ENCODE measurements around the gene CEP89.
"Not testable (repeated sequence)": the region's sequence is repeated elsewhere in the genome, so short reads cannot be mapped to it uniquely, and the experiment has no call there.

CEP89 gene

GRCh38 chr19:32945260-32945659, 26.5 kb downstream of the CEP89 start:
- DNase-seq (ENCODE audit: low spot score), result no peak

DNA sequence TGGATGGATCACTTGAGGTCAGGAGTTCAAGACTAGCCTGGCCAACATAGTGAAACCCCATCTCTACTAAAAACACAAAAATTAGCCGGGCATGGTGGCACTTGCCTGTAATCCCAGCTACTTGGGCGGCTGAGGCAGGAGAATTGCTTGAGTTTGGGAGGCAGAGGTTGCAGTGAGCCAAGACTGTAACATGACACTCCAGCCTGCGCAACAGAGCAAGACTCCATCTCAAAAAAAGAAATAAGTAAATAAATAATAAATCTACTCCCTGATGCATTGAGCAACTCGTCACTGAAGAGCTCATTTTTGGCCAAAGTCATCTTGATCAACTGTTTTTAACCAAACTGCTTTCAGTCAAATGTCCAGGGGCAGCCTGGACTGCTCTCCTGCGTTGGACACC, 30.5 kb downstream of the CEP89 start:
- DNase-seq (ENCODE audit: low spot score), result not testable (repeated sequence)

DNA sequence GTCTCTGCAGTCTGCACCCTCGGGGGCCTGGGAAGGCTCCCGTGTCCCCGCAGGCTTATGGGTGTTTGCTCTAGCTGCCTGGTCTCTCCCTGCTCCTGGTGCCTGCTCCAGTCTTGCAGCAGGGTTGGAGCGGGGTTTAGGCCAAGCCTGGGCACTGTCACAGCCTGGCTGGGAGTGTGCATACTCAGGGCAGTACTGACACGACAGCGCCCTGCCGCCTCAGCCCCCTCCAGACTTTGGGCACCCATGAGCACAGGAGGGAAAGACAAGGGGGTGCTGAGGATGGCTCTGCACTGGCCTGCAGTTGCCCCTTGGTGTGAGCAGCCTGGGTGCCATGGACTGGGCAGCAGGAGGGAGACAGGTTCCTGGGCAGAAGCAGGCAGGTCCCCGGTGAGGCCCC, 35.7 kb downstream of the CEP89 start:
- no peak for DNase-seq (ENCODE audit: low spot score)

GRCh38 chr19:32935629-32936028, 36.1 kb downstream of the CEP89 start:
- no peak for DNase-seq (ENCODE audit: low spot score)

- DNase-seq (ENCODE audit: low spot score), result no peak
Measured at GRCh38 chr19:32933571-32933970, 38.2 kb downstream of the CEP89 start.

- DNase-seq (ENCODE audit: low spot score), result no peak
Measured at GRCh38 chr19:32930567-32930966, 41.2 kb downstream of the CEP89 start.

DNA sequence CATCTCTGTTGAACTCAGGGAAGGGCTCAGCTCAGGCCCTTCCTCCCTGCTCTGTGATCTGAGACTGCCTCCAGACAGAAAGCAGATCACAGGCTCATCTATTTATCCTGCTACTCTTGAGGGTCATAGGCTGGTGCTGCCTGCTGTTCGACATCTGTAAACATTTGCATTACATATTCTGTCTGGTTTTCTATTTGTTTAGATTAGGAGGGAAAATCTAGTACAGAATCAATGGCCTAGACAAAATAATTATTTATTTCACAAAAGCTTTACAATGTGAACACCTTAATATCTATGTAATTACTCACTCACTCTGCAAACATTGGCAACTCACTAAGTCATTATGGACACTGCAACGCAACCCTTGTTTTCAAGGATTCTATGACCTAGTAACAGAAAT, 43.0 kb downstream of the CEP89 start:
- no peak for DNase-seq (ENCODE audit: low spot score)

DNA sequence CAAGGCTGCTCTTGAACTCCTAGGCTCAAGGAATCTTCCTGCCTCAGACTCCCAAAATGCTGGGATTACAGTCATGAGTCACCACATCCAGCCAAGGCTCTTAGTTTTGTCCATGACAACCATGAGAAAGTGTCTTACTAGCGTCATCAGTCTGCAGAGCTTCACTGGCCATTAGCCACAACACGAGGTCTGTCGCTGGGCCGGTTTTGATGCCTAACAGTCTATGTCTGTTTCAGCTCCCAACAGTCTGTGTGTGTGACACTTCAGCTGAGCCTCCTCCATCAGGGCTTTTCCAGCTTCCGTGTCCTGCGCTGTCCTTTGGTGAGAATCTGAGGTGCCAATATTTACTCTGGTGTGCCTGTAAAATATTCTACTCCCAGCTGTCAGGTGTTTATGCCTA, 47.6 kb downstream of the CEP89 start:
- DNase-seq (ENCODE audit: low spot score), result no peak

DNA sequence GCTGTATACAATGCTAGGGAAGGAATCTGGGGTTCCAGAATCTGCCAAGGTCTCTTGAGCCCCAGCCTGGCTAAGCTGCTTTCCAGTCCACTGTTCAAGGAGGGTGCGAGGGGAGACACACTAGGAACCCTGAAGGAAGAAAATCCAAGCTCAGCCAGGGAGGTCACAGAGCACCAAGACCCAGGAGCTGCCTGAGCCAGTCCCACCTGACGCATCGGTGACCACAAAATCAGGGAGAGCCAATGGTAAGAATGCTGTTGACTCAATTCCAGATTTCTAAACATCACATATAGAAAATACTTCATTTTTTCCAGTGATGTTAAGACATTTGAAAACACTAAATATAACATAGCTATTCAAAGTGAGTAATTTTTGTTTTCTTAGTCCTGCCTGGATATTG, 50.1 kb downstream of the CEP89 start:
- no peak for DNase-seq (ENCODE audit: low spot score)

DNA sequence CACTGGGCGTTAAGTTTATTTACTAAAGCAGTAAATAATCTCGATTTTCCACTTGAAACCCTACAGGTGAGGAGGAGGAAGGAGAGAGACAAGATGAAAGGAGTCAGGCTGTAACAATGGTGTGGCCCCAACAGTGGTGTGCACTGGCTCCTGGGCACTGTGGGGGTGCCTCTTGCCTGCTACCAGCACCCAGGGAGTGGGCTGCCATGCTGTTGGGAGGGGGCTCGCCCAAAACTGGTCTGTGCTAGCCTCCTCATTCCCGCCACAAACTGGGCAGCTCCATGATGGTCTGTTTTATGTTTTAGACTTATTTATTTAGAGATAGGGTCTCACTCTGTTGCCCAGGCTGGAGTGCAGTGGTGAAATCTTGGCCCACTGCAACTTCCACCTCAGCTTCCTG, 52.4 kb downstream of the CEP89 start:
- no peak for DNase-seq (ENCODE audit: low spot score)

DNA sequence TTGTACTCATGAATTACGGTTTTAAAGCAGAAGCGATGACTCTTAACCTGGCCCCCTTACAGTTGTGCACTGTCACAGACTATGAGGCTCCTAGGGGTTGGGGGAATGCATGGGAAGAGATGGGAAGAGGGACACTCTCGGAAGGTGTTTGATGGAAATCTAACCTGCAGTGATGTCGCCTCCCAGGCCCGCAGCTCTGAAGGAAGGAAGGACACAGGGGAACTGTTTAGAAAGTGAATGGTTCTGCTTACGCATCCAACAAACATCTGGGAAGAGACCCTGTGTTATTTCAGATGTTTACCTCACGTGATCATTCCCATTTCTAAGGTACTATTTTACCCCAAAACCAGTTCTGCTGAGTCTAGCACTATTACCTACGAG, 54.2 kb downstream of the CEP89 start:
- DNase-seq (ENCODE audit: low spot score), result no peak

DNA sequence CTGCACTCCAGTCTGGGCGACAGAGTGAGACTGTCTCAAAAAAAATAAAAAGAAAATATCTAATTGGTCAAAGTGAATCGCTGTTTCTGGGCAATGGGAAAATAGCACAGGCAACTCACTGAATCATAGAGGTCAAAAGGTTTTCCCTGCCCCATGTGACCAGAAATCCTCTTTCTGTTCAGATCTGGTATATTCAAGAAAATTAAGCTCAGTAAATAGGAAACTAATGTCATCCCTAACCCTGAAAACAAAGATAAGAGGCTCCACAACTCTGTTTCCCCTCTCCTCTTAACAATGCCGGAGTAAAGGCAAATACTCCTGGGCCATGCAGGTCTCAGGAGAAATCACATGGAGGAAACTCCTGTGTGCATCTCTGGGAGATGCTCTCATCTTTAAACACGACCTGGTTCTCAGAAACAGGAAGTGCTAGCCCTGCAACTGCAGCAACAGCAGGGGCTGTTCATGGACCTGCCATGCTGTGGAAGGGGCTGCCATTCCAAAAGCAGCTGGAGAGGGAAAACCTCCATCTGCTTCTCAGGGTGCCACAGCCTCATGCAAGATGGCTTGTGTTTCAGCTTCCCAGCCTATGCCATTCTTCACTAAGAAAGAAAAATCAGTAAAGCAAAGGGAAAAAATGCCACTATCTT, 54.7 kb downstream of the CEP89 start:
- DNase-seq (ENCODE audit: low spot score), result no peak

GRCh38 chr19:32914879-32915660, 56.7 kb downstream of the CEP89 start:
- no peak for DNase-seq (ENCODE audit: low spot score)

- no peak for DNase-seq (ENCODE audit: low spot score)
Measured at GRCh38 chr19:32911467-32911866, 60.3 kb downstream of the CEP89 start.

- no peak for DNase-seq (ENCODE audit: low spot score)
Measured at GRCh38 chr19:32910874-32911273, 60.9 kb downstream of the CEP89 start.

DNA sequence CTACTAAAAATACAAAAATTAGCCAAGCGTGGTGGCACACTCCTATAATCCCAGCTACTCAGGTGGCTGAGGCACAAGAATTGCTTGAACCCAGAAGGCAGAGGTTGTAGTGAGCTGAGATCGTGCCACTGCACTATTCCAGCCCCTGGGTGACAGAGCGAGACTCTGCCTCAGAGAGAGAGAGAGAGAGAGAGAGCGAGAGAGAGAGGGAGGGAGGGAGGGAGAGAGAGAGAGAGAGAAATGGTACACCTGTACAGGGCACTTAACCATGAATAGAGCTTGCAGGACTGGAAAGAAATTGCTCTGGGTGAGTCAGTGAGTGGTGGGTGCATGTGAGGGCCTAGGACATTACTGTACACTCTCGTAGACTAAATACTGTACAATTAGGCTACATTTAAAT, 61.7 kb downstream of the CEP89 start:
- no peak for DNase-seq (ENCODE audit: low spot score)

DNA sequence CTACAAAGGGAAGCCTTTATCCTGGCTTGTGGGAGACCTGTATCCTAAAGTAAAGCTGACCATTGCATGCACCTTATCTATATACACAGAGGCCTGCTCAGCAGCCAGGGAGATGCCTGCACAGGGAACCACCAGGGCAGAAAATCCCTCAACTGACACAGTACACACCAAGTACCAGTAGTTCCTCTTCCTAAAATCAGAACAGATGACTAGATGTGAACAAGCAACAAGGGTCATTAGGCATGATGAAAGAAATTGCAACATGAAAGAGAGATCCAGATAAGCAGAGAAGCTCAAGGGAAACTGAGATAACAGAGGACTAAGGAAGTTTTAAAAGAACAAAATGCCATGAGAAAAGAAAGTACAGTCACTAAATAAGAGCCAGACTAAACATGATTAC, 62.5 kb downstream of the CEP89 start:
- no peak for DNase-seq (ENCODE audit: low spot score)

- DNase-seq (ENCODE audit: low spot score), result no peak
Measured at GRCh38 chr19:32908641-32909190, 63.0 kb downstream of the CEP89 start.

- DNase-seq (ENCODE audit: low spot score), result no peak
Measured at GRCh38 chr19:32902448-32902847, 69.3 kb downstream of the CEP89 start.

DNA sequence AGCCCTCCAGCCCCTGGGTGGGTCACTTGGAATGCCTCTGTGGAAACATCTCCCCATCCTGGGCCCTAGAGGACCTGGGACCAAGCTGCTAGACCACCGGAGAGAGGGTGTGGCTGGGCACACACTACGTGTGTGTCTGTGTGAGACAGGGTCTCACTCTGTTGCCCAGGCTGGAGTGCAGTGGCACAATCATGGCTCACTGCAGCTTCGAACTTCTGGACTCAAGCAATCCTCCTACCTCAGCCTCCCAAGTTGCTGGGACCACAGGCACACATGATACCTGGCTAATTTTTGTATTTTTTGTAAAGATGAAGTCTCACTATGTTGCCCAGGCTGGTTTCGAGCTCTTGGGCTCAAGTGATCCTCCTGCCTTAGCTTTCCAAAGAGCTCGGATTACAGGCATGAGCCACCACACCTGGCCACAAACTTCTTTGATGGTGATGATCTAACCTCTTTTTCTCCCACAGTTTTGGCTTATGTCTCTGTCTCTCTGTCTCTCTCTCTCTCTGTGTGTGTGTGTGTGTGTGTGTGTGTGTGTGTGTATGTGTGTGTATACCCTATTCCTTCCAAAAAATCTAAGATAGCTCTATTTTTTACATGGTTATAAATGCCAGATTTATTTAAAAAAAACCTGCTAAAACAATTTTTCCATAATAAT, 70.1 kb downstream of the CEP89 start:
- no peak for DNase-seq (ENCODE audit: low spot score)

DNA sequence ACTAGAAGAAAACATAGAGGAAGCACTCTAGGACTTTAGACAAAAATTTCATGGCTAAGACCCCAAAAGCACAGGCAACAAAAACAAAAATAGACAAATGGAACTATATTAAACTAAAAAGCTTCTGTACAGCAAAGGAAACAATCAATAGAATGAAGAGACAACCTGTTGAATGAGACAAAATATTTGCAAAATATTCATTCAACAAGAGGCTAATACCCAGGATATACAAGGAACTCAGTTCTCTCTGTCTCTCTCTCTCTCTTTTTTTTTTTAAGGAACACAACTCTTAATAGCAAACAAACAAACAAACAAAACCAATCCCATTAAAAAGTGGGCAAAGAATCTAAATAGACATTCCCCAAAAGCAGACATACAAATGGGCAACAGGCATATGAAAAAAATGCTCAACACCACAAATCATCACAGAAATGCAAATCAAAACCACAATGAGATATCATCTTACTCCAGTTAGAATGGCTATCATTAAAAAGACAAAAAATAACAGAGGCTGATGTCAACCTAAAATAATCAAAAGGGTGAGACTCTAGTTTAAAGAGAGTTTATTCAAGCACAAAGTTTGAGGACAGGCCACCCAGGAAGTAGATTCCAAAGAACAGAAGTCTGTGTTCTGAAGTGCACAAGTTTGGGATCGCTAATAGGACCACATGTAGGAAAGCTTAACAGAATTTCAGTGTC, 75.1 kb downstream of the CEP89 start:
- DNase-seq (ENCODE audit: low spot score), result no peak

- no peak for DNase-seq (ENCODE audit: low spot score)
Measured at GRCh38 chr19:32895384-32895783, 76.4 kb downstream of the CEP89 start.

Data from putamen (tissue), 1 donor.